DOHH2 (cell line): ENCODE measurements around the gene RGPD3.
"Not testable (repeated sequence)": the region's sequence is repeated elsewhere in the genome, so short reads cannot be mapped to it uniquely, and the experiment has no call there.

Source experiments
- H3F3A ChIP-seq: fragments of 200-600 bp; sonication (generic), shearing (Covaris generic); 2 replicates; pipeline ENCODE4 v1.6.0; 2016; ENCODE audit warnings: antibody characterized with exemption, mild to moderate bottlenecking; ENCODE audit not compliant: control insufficient read depth, insufficient read depth
- H3K27ac ChIP-seq: fragments of 200-600 bp; sonication (generic); 2 replicates; pipeline ENCODE4 v1.5.1; 2014; ENCODE audit warnings: low read depth, mild to moderate bottlenecking, low read length, moderate library complexity
- H3K27me3 ChIP-seq: fragments of 200-600 bp; sonication (generic); 2 replicates; pipeline ENCODE4 v1.6.1; 2014; ENCODE audit warnings: mild to moderate bottlenecking, low read length, mixed read lengths; ENCODE audit not compliant: control insufficient read depth
- H3K36me3 ChIP-seq: fragments of 200-600 bp; sonication (generic); 2 replicates; pipeline ENCODE4 v1.6.1; 2014; ENCODE audit warnings: mild to moderate bottlenecking, low read length, moderate library complexity, mixed read lengths; ENCODE audit not compliant: control insufficient read depth
- H3K4me1 ChIP-seq: fragments of 200-600 bp; sonication (generic); 2 replicates; pipeline ENCODE4 v1.6.1; 2014; ENCODE audit warnings: mild to moderate bottlenecking, low read length, mixed read lengths; ENCODE audit not compliant: control insufficient read depth
- H3K4me2 ChIP-seq: fragments of 200-600 bp; sonication (generic); 2 replicates; pipeline ENCODE4 v1.6.0; 2014; ENCODE audit warnings: mild to moderate bottlenecking, low read length, moderate library complexity
- H3K4me3 ChIP-seq: fragments of 200-600 bp; sonication (generic); 2 replicates; pipeline ENCODE4 v1.5.1; 2014; ENCODE audit warnings: mild to moderate bottlenecking, low read length, mixed read lengths
- H3K79me2 ChIP-seq: fragments of 200-600 bp; sonication (generic); 2 replicates; pipeline ENCODE4 v1.6.1; 2014; ENCODE audit warnings: mild to moderate bottlenecking, low read length, mixed read lengths; ENCODE audit not compliant: control insufficient read depth
- H3K9me2 ChIP-seq: fragments of 200-600 bp; sonication (generic); replicated peaks from 2 replicates; pipeline ENCODE4 v1.6.1; 2014; ENCODE audit warnings: mild to moderate bottlenecking, low read length, mixed read lengths; ENCODE audit not compliant: control insufficient read depth
- H3K9me3 ChIP-seq: fragments of 200-600 bp; sonication (generic); 2 replicates; pipeline ENCODE4 v1.6.1; 2014; ENCODE audit warnings: antibody characterized with exemption, low read length, mixed read lengths; ENCODE audit not compliant: control insufficient read depth, insufficient read depth
- H4K20me1 ChIP-seq: fragments of 200-600 bp; sonication (generic); 2 replicates; pipeline ENCODE4 v1.6.0; 2014; ENCODE audit warnings: low read depth, mild to moderate bottlenecking, antibody characterized with exemption, low read length, moderate library complexity; ENCODE audit not compliant: control insufficient read depth, insufficient read depth

RGPD3 gene

GRCh38 chr2:106511934-106512333 is 43.7 kb upstream of the RGPD3 start:
- not testable (repeated sequence) for H4K20me1 ChIP-seq, H3F3A ChIP-seq, H3K9me2 ChIP-seq, H3K79me2 ChIP-seq, H3K36me3 ChIP-seq, H3K9me3 ChIP-seq, H3K4me3 ChIP-seq, H3K4me2 ChIP-seq, H3K27me3 ChIP-seq, H3K4me1 ChIP-seq, H3K27ac ChIP-seq

DNA sequence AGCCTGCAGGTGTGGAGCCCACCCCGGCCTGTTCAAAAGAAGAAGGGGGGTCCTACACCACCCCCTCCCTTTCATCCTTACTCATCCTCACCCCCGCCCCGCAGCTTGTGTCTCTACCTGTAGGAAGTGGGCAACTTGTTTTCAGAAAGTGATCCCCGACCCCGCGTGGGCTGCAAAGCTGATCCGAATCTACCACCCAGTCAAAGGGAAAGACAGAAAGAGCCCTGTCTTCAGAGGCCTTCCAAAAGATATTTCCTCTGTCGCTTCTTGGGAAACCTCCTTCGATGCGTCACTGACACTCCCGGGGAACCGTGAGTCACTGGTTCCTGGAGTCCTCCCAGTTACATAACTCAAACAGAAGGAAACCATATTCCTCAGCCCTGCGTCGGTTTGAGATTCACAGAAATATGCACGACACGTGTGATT is 43.3 kb upstream of the RGPD3 start:
- H3K4me3 ChIP-seq, H3K9me3 ChIP-seq, H4K20me1 ChIP-seq, H3K9me2 ChIP-seq, H3K27me3 ChIP-seq, H3K36me3 ChIP-seq, H3K4me2 ChIP-seq, H3K79me2 ChIP-seq, H3K4me1 ChIP-seq, H3K27ac ChIP-seq, H3F3A ChIP-seq: not testable (repeated sequence)

DNA sequence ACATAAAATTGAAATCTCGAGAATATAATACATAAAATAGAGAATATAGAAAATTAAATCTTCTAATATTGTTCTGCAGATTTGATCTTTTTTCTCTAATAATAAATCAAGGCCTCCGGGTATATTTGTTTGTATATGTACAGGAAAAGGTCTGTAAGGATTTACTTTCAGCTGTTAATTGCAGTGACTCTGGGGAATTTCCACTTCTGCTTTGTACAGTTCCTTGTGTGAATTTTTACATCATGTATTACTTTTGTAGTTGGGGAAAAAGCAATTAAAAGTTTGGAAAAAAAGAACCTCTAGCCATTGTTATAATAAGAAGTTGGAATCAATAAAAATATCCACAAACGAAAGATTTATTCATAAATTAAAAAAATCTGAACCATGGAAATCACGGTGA is 42.6 kb upstream of the RGPD3 start:
- not testable (repeated sequence) for H3K4me3 ChIP-seq, H3K9me2 ChIP-seq, H3K36me3 ChIP-seq, H3F3A ChIP-seq, H3K9me3 ChIP-seq, H3K4me2 ChIP-seq, H3K4me1 ChIP-seq, H4K20me1 ChIP-seq, H3K27ac ChIP-seq, H3K79me2 ChIP-seq, H3K27me3 ChIP-seq

DNA sequence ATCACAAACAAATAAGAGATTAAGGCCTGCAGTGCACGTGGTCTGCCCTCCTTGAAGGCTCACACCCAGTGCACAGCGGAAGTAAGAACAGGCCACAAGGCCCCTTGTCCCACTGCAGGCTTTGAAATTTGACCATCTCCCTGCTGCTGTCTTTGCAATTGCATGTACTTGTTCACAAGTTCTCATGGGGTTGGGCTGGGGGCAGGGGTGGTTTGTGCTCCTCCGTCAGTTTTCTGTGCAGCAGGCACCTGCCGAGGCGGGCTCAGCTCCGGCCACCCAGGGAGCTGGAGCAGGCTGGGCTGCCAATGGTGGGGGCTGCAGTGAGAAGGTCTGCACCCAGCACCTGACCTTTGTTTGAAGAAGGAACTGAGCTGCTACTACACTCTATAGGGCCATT is 41.2 kb upstream of the RGPD3 start:
- not testable (repeated sequence) for H3K4me1 ChIP-seq, H3K9me2 ChIP-seq, H3K27me3 ChIP-seq, H3K79me2 ChIP-seq, H3K9me3 ChIP-seq, H4K20me1 ChIP-seq, H3K4me2 ChIP-seq, H3K27ac ChIP-seq, H3K4me3 ChIP-seq, H3F3A ChIP-seq, H3K36me3 ChIP-seq

- not testable (repeated sequence) for H3K4me1 ChIP-seq, H3K27ac ChIP-seq, H4K20me1 ChIP-seq, H3F3A ChIP-seq, H3K4me3 ChIP-seq, H3K27me3 ChIP-seq, H3K36me3 ChIP-seq, H3K79me2 ChIP-seq, H3K9me2 ChIP-seq, H3K9me3 ChIP-seq, H3K4me2 ChIP-seq
Observed at GRCh38 chr2:106508660-106509373, 40.6 kb upstream of the RGPD3 start.

DNA sequence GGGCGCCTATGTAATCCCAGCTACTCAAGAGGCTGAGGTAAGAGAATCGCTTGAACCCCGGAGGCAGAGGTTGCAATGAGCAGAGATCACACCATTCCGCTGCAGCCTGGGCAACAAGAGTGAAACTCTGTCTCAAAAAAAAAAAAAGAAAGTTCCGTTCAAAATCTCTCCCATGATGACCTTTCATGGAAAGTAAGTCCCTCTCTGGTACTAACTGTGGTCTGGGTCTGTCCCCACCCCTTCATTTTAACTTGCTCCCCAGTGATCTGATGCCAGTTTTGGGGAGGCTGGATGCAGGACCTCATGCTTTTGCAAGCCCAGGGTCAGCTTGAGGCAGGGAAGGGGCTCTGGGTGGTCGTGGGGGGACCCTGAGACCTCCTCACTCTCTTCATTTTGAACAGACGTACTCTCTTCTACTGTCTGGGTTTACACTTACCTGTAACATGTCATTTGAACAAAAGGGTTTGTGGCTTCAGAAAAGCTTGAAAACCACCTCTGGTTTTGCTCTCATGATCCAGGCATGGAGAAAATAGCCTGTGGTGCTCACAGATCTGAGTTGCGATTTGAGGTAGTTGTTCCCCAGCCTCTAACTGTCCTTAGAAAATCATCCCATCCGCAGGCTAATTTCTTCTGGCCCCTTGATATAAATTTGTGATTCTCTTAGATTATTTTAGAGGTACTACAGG is 37.9 kb upstream of the RGPD3 start:
- not testable (repeated sequence) for H3K9me2 ChIP-seq, H3K4me1 ChIP-seq, H3K27ac ChIP-seq, H3K27me3 ChIP-seq, H3K79me2 ChIP-seq, H3K36me3 ChIP-seq, H3F3A ChIP-seq, H3K4me3 ChIP-seq, H3K4me2 ChIP-seq, H4K20me1 ChIP-seq, H3K9me3 ChIP-seq

GRCh38 chr2:106504787-106505186 is 36.6 kb upstream of the RGPD3 start:
- H3K27me3 ChIP-seq, H3K36me3 ChIP-seq, H3K4me2 ChIP-seq, H3K79me2 ChIP-seq, H3K9me2 ChIP-seq, H4K20me1 ChIP-seq, H3K9me3 ChIP-seq, H3K4me3 ChIP-seq, H3F3A ChIP-seq, H3K27ac ChIP-seq, H3K4me1 ChIP-seq: not testable (repeated sequence)

GRCh38 chr2:106504192-106504591 is 36.0 kb upstream of the RGPD3 start:
- H3K4me2 ChIP-seq, H3K4me3 ChIP-seq, H3K9me3 ChIP-seq, H4K20me1 ChIP-seq, H3K27me3 ChIP-seq, H3F3A ChIP-seq, H3K9me2 ChIP-seq, H3K27ac ChIP-seq, H3K79me2 ChIP-seq, H3K36me3 ChIP-seq, H3K4me1 ChIP-seq: not testable (repeated sequence)
